ENCODE measurements around the gene ARMC9.

GRCh38 chr2:231272991-231273390 is 74.6 kb downstream of the ARMC9 start:
- TF ChIP-seq CTCF (IDR thresholded peaks at IDR 0.05) (no peak), EP300 (IDR thresholded peaks at IDR 0.05) (no peak), POLR2A (IDR thresholded peaks at IDR 0.05) (no peak)
